ENCODE results near the gene LCLAT1. TPM values are rescaled to one million over a fixed set of nuclear protein-coding genes. Genes with fewer than 3 reads are reported as not detected.

LCLAT1 gene
- total RNA-seq, 1 experiment from 2014 or later: 32.9 TPM

DNA sequence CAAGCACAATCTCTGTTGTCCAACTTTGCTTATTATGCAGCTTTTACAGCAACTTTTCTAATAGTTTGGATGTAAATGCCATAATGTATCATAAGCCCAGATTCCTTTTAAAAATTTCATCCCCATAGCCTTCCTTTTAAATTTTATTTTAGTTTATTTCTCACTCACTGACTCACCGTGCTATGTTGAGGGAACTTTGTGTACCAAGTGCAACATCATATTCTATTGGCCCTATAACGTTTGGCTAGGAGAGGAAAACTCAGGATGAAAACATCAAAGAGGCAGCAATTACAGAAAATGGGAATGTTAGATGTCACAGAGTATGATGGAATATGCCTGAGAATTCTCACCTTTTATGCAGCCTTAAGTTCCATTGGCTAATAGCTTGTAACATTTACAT lies 135.5 kb downstream of the LCLAT1 start:
- no peak overlapping the region for H3K18ac ChIP-seq (ENCODE audit: insufficient read length, low read depth, low read length)
- no CpG with 5 or more reads among the region's 2 CpGs for WGBS (ENCODE audit: extremely low coverage, insufficient read length, low lambda C conversion rate)

More for the DNA sequence above, 135.5 kb downstream of the LCLAT1 start:
- no peak overlapping the region for H3K23ac ChIP-seq (ENCODE audit: insufficient read length, low read depth, low read length)
- no peak overlapping the region for H2BK12ac ChIP-seq (ENCODE audit: insufficient read length, low read depth, low read length)
- no peak overlapping the region for H2AK5ac ChIP-seq (ENCODE audit: insufficient read length, low read length)
- Mint-ChIP-seq H3K4me1 (peaks cover 39 to 40% of the 10 kb centered on the region in 2 experiments), H3K27me3 (ENCODE audit: low read depth) (no peaks in the 10 kb centered on the region), H3K27ac (no peak overlapping the region), H3K36me3 (ENCODE audit: insufficient read depth in 1 of 3, low read depth in 3 of 3) (peaks cover 0 to 3% (median 0%) of the 10 kb centered on the region in 3 experiments; a peak in 2 of 7 replicates), H3K4me3 (no peak overlapping the region), H3K9me3 (no peaks in the 10 kb centered on the region)
- no peaks in the 10 kb centered on the region for H3K79me2 ChIP-seq (ENCODE audit: insufficient read depth, low read length)
- no peak overlapping the region for H2AFZ ChIP-seq (ENCODE audit: low read length)
- no peaks in the 10 kb centered on the region for H3K23me2 ChIP-seq (ENCODE audit: insufficient read length, low read depth, low read length, poor library complexity, severe bottlenecking)
- no peaks in the 10 kb centered on the region for H3K27me3 ChIP-seq (ENCODE audit: insufficient read depth, low read length)
- H4K5ac ChIP-seq (ENCODE audit: insufficient read length, low read depth, low read length): no peak overlapping the region
- H2BK20ac ChIP-seq (ENCODE audit: low read depth, low read length, poor library complexity, severe bottlenecking): no peak overlapping the region
- no peaks in the 10 kb centered on the region for H4K20me1 ChIP-seq (ENCODE audit: control insufficient read depth, insufficient read depth, insufficient read length)
- no peak for DNase-seq
- H4K8ac ChIP-seq (replicated peaks; ENCODE audit: insufficient read length, low read depth, low read length): no peak overlapping the region
- no peak overlapping the region for H3T11ph ChIP-seq (ENCODE audit: low read length)
- H4K91ac ChIP-seq (ENCODE audit: insufficient read length, low read depth, low read length): no peak overlapping the region
- H3K9ac ChIP-seq (ENCODE audit: extremely low read depth, insufficient read length, low read length): no peak overlapping the region
- H3K4ac ChIP-seq (ENCODE audit: low read depth, low read length): no peak overlapping the region
- H3K4me2 ChIP-seq (ENCODE audit: insufficient read depth, insufficient read length, low read length): no peak overlapping the region
- H3K4me1 ChIP-seq (ENCODE audit: insufficient read depth, low read length): peaks cover 7% of the 10 kb centered on the region; the same call in 1 of the 2 replicates
- no peak overlapping the region for H2BK15ac ChIP-seq (ENCODE audit: low read depth, low read length)
- H3K56ac ChIP-seq (ENCODE audit: insufficient read length, low read depth, low read length): no peak overlapping the region
- no peak overlapping the region for H3K14ac ChIP-seq (ENCODE audit: insufficient read depth, low read length)
- TF ChIP-seq, protein P1, sequence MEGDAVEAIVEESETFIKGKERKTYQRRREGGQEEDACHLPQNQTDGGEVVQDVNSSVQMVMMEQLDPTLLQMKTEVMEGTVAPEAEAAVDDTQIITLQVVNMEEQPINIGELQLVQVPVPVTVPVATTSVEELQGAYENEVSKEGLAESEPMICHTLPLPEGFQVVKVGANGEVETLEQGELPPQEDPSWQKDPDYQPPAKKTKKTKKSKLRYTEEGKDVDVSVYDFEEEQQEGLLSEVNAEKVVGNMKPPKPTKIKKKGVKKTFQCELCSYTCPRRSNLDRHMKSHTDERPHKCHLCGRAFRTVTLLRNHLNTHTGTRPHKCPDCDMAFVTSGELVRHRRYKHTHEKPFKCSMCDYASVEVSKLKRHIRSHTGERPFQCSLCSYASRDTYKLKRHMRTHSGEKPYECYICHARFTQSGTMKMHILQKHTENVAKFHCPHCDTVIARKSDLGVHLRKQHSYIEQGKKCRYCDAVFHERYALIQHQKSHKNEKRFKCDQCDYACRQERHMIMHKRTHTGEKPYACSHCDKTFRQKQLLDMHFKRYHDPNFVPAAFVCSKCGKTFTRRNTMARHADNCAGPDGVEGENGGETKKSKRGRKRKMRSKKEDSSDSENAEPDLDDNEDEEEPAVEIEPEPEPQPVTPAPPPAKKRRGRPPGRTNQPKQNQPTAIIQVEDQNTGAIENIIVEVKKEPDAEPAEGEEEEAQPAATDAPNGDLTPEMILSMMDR (conservative IDR thresholded peaks at IDR 0.05): no peak
- H3K79me1 ChIP-seq (ENCODE audit: insufficient read depth, low read depth, low read length, poor library complexity, severe bottlenecking): no peaks in the 10 kb centered on the region
- H3K9me3 ChIP-seq (ENCODE audit: control insufficient read depth, low read depth, low read length): no peaks in the 10 kb centered on the region
- H2BK5ac ChIP-seq (ENCODE audit: insufficient read length, low read length): no peak overlapping the region
- H3K27ac ChIP-seq (ENCODE audit: insufficient read length, low read depth, low read length): no peak overlapping the region
- no peak overlapping the region for H2BK120ac ChIP-seq (ENCODE audit: low read depth, low read length, poor library complexity, severe bottlenecking)

Measured in H9 (cell line).